T-helper 1 cell treated with Interleukin-12 subunit alpha and Interleukin-12 subunit beta and Interleukin-4 antibody, amounts not matched to agents 30 ng/mL and 1 ng/mL, for 36 hours (primary cell): ENCODE measurements around the gene PON3. TPM values are rescaled to one million over a fixed set of nuclear protein-coding genes. Genes with fewer than 3 reads are reported as not detected.

ENCODE experiments used
- intact Hi-C: fragments of 100-400 bp; cut with micrococcal nuclease; formaldehyde crosslinking; loops from one replicate; pipeline ENCODE4 v1.15.1; 2024
- total RNA-seq: library from RNA; stranded (reverse); gene quantifications from 2 replicates; pipeline ENCODE4 v1.2.3, GENCODE V29; 2022

PON3 gene
- total RNA-seq, 1 donor from 2014 or later, result not detected

- intact Hi-C loops, result no loop called here
Observed at GRCh38 chr7:95311389-95311788, 84.8 kb downstream of the PON3 start.

DNA sequence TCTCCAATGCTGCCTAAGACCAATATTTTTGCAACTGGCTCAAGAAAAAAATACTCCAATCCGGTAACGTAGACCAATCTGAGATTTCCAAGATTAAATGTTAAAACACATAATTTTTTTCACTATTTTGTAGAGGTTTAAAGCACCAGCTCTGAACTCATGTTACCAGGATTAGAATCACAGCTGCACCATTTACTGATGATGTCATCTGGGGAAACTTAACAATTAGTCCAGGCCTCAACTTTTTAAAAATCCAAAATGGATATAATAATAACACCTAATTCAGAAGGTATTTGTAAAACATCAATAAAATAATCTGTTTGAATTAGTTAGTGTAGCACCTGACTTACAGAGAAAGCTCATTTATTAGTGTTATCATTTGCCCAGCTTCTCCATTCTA is 86.2 kb downstream of the PON3 start:
- intact Hi-C loops, result no loop called here

Other genes starting within 250 kb of the PON3 start
- gene PON1, start 71.8 kb downstream of the PON3 start, total RNA-seq, result not detected in 2 replicates
- 4.6 and 5.7 TPM in 2 replicates for gene PON2, start 38.7 kb upstream of the PON3 start, total RNA-seq
- not detected in 2 replicates for gene ASB4, start 89.6 kb upstream of the PON3 start, total RNA-seq
- not detected in 2 replicates for gene PDK4, start 200.1 kb upstream of the PON3 start, total RNA-seq